Smooth muscle cell (in vitro differentiated cells): ENCODE data around the gene TBC1D1. TPM values are rescaled to one million over a fixed set of nuclear protein-coding genes. Genes with fewer than 3 reads are reported as not detected.

Experiments
- DNase-seq: peaks from one replicate; lab custom pipeline; 2025; ENCODE audit not compliant: unreplicated experiment; lab: John Stamatoyannopoulos, UW
- H2AFZ ChIP-seq: fragments of 200-600 bp; sonication (generic); 2 replicates; pipeline ENCODE4 v1.6.0; 2016; ENCODE audit warnings: antibody characterized with exemption, low read depth, mild to moderate bottlenecking
- H3F3A ChIP-seq: fragments of 200-600 bp; sonication (generic); 2 replicates; pipeline ENCODE4 v1.6.0; 2017; ENCODE audit warnings: antibody characterized with exemption, low read depth
- H3K27ac ChIP-seq: fragments of 200-600 bp; sonication (generic); 2 replicates; pipeline ENCODE4 v1.5.1; 2016; ENCODE audit warnings: low read depth, mild to moderate bottlenecking
- H3K27me3 ChIP-seq: fragments of 200-600 bp; sonication (generic); 2 replicates; pipeline ENCODE4 v1.6.1; 2016; ENCODE audit warnings: low read depth, mild to moderate bottlenecking
- H3K36me3 ChIP-seq: fragments of 200-600 bp; sonication (generic); 2 replicates; pipeline ENCODE4 v1.5.1; 2016; ENCODE audit warnings: low read depth
- H3K4me1 ChIP-seq: fragments of 200-600 bp; sonication (generic); 2 replicates; pipeline ENCODE4 v1.5.1; 2016; ENCODE audit warnings: low read depth
- H3K4me2 ChIP-seq: fragments of 200-600 bp; sonication (generic); 2 replicates; pipeline ENCODE4 v1.6.0; 2016; ENCODE audit warnings: mild to moderate bottlenecking
- H3K4me3 ChIP-seq: fragments of 200-600 bp; sonication (generic); 2 replicates; pipeline ENCODE4 v1.5.1; 2016; ENCODE audit warnings: mild to moderate bottlenecking
- H3K79me2 ChIP-seq: fragments of 200-600 bp; sonication (generic); 2 replicates; pipeline ENCODE4 v1.6.0; 2016; ENCODE audit warnings: low read depth, mild to moderate bottlenecking
- H3K9ac ChIP-seq: fragments of 200-600 bp; sonication (generic); 2 replicates; pipeline ENCODE4 v1.6.0; 2016; ENCODE audit warnings: low read depth
- H3K9me3 ChIP-seq: fragments of 200-600 bp; sonication (generic); replicated peaks from 2 replicates; pipeline ENCODE4 v1.5.1; 2016; ENCODE audit warnings: low read depth
- H4K20me1 ChIP-seq: fragments of 200-600 bp; sonication (generic); 2 replicates; pipeline ENCODE4 v1.6.0; 2016; ENCODE audit warnings: low read depth
- CTCF ChIP-seq: fragments of 200-600 bp; sonication (generic); IDR thresholded peaks from 2 replicates; pipeline ENCODE4 v1.5.1; 2017; ENCODE audit warnings: borderline replicate concordance, mild to moderate bottlenecking, antibody characterized with exemption; ENCODE audit not compliant: insufficient read depth, poor library complexity, severe bottlenecking
- WGBS: methylation state at CpG from one replicate; pipeline ENCODE4 v1.1.7; 2016; ENCODE audit warnings: low lambda C conversion rate; 5-methylcytosine and 5-hydroxymethylcytosine counted together
- polyA plus RNA-seq: library from polyadenylated mRNA; unstranded; fragments of >200 nt; fragmentation: Nextera tagmentation; extraction: Ambion mirVana; gene quantifications from 2 replicates; pipeline ENCODE4 v1.2.1, GENCODE V29; 2016
- total RNA-seq: library from RNA; depleted of rRNA; stranded (reverse); fragments of >200 nt; gene quantifications from 2 replicates; pipeline ENCODE4 v1.2.3, GENCODE V29; 2014

TBC1D1 gene
- total and polyA plus RNA-seq, 2 experiments from 2014 or later = 81.5 to 117 TPM

GRCh38 chr4:38129460-38130227, 238.8 kb downstream of the TBC1D1 start:
- Histone ChIP-seq H3F3A (peaks cover 12% of the 10 kb centered on the region), H2AFZ (no peak overlapping the region), H3K4me1 (peaks cover 45% of the 10 kb centered on the region), H3K27ac (peak overlapping the region; percentile 91), H3K4me3 (no peak overlapping the region), H3K9ac (peak overlapping the region; percentile 68), H3K4me2 (no peak overlapping the region), H3K27me3 (no peaks in the 10 kb centered on the region), H3K9me3 (no peaks in the 10 kb centered on the region), H3K36me3 (no peaks in the 10 kb centered on the region), H4K20me1 (no peaks in the 10 kb centered on the region), H3K79me2 (no peaks in the 10 kb centered on the region)
- 75% methylated on average over 7 of the region's 7 CpGs for WGBS
- DNase-seq = no peak
- TF ChIP-seq CTCF = no peak

GRCh38 chr4:38130884-38131283, 240.0 kb downstream of the TBC1D1 start:
- H4K20me1 ChIP-seq = no peaks in the 10 kb centered on the region
- H3K9me3 ChIP-seq = no peaks in the 10 kb centered on the region
- peak overlapping the region; percentile 69 for H3K9ac ChIP-seq
- peaks cover 12% of the 10 kb centered on the region for H3F3A ChIP-seq
- H3K27me3 ChIP-seq = no peaks in the 10 kb centered on the region
- no peak overlapping the region for H2AFZ ChIP-seq
- WGBS = 51% methylated on average over 3 of the region's 3 CpGs
- DNase-seq = no peak
- TF ChIP-seq CTCF = no peak
- H3K4me2 ChIP-seq = peak overlapping the region; percentile 45
- no peak overlapping the region for H3K4me3 ChIP-seq
- no peaks in the 10 kb centered on the region for H3K79me2 ChIP-seq
- H3K36me3 ChIP-seq = no peaks in the 10 kb centered on the region
- H3K27ac ChIP-seq = peak overlapping the region; percentile 91
- peaks cover 45% of the 10 kb centered on the region for H3K4me1 ChIP-seq

GRCh38 chr4:38131371-38132091, 240.6 kb downstream of the TBC1D1 start:
- WGBS = 30% methylated on average over 12 of the region's 12 CpGs
- TF ChIP-seq CTCF = no peak
- H3K4me2 ChIP-seq = peak overlapping the region; percentile 45
- no peak overlapping the region for H2AFZ ChIP-seq
- H3K27ac ChIP-seq = peak overlapping the region; percentile 91
- no peaks in the 10 kb centered on the region for H3K9me3 ChIP-seq
- no peaks in the 10 kb centered on the region for H3K36me3 ChIP-seq
- peak overlapping the region; percentile 69 for H3K9ac ChIP-seq
- peaks cover 12% of the 10 kb centered on the region for H3F3A ChIP-seq
- H4K20me1 ChIP-seq = no peaks in the 10 kb centered on the region
- H3K4me3 ChIP-seq = no peak overlapping the region
- H3K79me2 ChIP-seq = no peaks in the 10 kb centered on the region
- no peak for DNase-seq
- H3K4me1 ChIP-seq = peaks cover 45% of the 10 kb centered on the region
- no peaks in the 10 kb centered on the region for H3K27me3 ChIP-seq
